HG03025 (cell line): ENCODE data around the gene CYP4A11.
"Not testable (repeated sequence)": the region's sequence is repeated elsewhere in the genome, so short reads cannot be mapped to it uniquely, and the experiment has no call there.

Experiments used
- ATAC-seq: cut with Tn5 transposase; IDR thresholded peaks from one replicate; pipeline ENCODE4 v1.9.1; 2021; ENCODE audit warnings: mild to moderate bottlenecking, moderate library complexity; ENCODE audit not compliant: unreplicated experiment, low FRiP score

The CYP4A11 gene, protein sequence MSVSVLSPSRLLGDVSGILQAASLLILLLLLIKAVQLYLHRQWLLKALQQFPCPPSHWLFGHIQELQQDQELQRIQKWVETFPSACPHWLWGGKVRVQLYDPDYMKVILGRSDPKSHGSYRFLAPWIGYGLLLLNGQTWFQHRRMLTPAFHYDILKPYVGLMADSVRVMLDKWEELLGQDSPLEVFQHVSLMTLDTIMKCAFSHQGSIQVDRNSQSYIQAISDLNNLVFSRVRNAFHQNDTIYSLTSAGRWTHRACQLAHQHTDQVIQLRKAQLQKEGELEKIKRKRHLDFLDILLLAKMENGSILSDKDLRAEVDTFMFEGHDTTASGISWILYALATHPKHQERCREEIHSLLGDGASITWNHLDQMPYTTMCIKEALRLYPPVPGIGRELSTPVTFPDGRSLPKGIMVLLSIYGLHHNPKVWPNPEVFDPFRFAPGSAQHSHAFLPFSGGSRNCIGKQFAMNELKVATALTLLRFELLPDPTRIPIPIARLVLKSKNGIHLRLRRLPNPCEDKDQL

DNA sequence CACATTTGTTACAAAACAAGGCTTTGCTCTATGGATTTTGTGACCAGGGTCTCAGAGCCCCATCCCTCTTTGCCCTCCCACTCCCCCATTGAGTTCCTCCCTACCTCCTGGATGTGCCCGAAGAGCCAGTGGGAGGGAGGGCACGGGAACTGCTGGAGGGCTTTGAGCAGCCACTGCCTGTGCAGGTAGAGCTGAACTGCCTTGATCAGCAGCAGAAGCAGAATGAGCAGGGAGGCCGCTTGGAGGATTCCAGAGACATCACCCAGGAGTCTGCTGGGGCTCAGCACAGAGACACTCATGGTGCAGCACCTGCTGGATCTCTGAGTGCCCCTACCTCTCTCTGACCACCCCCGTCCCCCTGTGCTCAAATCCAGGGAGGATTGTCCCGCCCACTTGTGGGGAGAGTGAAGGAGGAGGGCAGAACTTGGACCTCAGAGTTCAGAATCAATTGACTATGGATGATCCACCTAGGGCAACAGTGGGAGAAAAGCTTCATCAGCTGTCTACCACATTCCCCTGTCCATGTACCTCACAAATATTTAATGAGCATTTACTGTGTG lies at the start of gene CYP4A11:
Gene CYP4A11 (minus strand): TSS at position 342 of the 560 bp plus-strand sequence. CDS start 43 bp downstream, at position 299.
- ATAC-seq, result no peak

DNA sequence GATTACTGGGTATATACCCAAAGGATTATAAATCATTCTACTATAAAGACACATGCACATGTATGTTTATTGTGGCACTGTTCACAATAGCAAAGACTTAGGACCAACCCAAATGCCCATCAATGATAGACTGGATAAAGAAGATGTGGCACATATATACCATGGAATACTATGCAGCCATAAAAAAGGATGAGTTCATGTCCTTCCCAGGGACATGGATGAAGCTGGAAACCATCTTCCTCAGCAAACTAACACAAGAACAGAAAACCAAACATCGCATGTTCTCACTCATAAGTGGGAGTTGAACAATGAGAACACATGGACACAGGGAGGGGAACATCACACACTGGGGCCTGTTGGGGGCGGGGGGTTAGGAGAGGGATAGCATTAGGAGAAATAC lies 49.3 kb upstream of the CYP4A11 start:
- not testable (repeated sequence) for ATAC-seq

DNA sequence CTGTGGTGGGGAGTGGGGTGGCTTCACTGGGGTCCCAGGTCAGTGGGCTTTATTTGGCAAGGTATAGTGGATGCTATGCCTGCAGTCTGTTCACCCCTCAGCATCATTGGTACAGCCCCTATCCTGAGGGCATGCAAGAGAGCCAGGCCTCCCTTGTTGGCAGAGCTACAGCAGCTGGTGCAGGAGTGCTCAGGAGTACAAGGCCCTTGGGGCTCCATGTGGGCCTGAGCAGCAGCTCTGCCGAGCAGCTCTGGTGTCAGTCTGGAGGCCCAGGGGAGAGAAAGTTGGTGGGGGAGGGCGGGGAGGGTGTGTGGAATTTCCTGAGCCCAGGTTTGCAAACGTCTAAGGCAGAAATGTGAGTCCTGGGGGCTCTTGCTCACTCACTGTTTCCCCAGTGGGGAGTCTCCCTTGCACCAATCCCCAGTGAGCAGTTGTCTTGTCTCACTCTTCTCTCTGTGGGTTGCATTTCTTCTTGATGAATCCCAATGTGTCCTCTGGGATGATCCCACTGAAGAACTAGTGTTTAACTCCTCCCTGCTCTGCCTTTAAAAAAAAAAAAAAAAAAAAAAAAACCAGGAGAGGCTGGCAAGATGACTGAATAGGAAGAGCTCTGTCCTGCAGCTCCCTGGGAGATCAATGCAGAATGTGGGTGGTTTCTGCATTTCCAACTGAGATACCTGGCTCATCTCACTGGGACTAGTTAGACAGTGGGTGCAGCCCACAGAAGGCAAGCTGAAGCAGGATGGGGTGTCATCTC lies 42.7 kb upstream of the CYP4A11 start:
- no peak for ATAC-seq

DNA sequence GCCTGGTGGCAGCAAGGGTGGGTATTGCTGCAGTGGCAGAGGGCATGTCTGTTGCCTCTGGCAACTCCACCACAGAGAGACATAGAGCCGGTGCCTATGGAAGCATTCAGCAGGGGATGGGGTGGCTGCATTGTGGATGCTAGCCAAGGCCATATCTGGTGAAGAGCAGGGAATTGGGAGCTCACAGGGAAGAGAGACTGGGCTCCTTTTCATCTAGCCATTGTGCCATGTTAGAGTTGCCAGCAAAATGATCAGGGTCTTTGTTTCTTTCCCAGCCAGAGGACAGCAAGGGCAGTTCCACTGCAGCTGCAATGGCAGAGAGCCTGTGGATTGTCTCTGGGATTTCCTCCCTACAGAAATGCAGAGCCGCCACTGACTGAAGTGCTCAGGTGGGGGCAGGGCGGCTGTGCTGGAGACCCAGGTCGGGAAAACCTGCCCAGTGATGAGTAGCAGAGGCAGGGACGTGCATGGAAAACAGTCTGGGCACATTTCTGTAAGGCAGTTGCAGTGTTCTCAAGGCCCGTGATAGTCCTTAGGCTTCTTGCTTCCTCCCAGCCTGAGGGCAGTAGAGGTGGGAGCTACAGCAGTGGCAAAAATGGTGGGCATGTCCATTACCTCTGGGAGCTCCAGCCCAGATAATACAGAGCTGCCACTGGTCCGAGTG lies 42.0 kb upstream of the CYP4A11 start:
- ATAC-seq, result no peak

DNA sequence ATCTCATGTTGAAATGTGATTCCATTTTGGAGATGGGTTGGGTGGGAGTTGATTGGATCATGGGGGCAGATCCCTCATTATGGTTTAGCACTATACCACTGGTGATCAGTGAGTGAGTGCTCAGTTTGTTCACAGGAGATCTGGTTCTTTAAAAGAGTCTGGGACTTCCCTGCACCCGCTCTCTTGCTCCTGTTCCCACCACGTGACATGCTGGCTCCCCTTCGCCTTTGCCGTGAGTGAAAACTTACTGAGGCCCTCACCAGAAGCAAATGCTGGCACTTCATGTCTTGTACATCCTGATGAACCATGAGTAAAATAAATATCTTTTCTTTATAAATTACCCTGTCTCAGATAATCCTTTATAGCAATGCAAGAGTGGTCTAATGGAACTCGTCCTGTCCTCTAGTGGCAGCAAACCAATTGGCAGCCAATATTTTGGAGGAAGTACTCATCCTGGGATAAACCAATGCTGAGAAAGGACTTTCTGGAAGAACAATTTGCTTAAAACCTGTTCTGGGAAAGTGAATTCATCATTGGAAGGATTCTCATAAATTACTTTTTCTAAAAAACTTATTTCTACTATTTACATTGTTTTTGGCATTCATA lies 27.8 kb upstream of the CYP4A11 start:
- ATAC-seq, result no peak

DNA sequence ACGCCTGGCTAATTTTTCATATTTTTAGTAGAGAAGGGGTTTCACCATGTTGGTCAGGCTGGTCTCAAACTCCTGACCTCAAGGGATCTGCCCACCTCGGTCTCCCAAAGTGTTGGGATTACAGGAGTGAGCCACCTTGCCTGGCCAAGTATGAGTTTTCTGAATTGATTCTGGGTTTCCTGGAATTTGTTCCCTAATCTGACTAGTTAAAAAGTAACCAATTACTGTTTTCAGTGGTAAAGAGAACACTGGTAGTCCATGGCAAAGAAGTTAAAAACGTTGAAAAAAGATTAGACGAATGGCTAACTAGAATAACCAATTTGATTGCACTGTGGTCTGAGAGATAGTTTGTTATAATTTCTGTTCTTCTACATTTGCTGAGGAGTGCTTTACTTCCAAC lies 21.0 kb upstream of the CYP4A11 start:
- not testable (repeated sequence) for ATAC-seq

DNA sequence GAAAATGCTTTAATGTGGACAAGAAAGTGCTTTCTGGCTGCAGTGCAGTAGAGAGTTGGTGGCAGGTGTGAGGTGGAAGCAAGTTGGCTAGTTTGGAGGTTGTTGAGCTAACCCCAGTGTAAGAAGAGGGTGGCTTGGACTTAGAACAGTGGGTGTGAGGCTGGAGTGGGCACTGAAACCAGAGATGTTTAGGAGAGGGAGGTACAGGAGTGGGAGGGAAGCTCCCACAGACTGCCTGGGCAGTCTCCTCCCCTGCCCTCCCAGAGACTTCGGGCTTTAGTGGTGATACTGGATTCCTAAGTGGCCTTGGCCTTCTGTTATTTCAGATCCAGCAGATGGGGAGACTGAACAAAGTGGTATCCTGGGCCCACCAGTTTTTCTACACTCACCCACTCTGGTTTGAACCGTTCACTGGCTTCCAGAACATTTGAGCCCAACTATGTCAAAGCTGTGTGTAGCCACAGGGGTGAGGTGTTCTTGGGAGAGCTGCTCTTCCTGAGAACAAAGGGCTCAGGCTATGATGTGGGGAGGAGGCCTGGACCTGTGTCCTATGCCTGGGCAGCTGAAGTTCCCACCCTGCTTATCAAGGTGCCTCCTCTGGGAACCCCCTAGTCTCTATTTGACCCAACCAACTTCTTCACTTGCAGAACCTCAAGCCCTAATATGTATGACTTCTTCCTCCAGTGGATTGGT lies 19.9 kb upstream of the CYP4A11 start:
- no peak for ATAC-seq

DNA sequence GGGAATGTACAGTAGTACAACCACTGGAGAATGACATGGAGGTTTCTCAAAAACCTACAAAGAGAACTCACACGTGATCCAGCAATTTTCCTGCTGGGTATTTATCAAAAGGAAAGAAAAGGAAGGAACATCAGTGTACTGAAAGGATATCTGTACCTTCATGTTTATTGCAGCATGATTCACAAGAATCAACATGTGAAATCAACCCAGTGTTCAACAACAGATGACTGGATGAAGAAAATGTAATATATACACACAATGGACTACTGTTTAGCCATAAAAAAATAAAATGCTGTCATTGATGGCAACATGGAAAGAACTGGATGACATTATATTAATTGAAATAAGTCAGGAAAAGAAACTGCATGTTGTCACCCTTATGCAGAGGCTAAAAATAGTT lies 19.0 kb upstream of the CYP4A11 start:
- ATAC-seq, result no peak

DNA sequence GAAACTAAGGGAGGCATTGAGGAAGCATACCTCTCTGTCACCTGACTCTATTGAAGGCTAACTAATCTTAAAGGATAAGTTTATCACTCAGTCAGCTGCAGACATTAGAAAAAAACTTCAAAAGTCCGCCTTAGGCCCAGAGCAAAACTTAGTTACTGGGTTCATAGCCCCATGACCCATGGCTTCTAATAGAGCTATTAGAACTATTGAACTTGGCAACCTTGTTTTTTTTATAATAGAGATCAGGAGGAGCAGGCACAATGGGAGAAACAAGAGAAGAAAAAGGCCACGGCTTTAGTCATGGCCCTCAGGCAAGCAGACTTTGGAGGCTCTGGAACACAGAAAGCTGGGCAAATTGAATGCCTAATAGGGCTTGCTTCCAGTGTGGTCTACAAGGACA lies 13.8 kb upstream of the CYP4A11 start:
- not testable (repeated sequence) for ATAC-seq

DNA sequence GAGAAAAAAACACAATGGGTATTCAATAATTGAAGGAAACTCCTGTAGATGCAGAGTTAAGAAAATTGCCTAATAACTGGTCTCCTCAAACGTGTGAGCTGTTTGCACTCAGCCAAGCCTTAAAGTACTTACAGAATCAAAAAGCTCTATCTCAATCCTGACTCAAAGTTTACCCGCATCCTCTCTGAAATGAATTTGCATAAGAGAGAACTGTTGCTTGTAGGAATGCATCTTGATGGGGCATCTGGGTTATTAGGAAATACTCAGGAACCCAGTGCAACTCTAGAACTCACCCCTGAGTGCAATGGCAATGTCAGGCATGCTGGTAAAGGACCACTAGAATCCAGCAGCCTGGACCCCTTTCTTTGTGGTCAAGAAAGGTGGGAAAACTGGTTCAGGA lies 12.6 kb upstream of the CYP4A11 start:
- ATAC-seq, result not testable (repeated sequence)

DNA sequence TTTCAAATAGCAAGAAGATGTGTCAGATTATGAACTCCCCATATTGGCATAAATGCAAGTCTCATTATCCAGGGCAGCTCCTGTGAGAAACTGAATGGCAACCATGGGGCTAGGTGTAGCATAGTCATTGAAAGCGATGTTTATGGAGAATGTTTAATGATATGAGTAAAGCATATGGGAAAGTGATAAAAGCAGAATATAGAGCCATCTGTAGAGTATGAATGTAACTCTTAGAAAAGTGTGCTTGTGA lies 8.1 kb upstream of the CYP4A11 start:
- ATAC-seq, result not testable (repeated sequence)

DNA sequence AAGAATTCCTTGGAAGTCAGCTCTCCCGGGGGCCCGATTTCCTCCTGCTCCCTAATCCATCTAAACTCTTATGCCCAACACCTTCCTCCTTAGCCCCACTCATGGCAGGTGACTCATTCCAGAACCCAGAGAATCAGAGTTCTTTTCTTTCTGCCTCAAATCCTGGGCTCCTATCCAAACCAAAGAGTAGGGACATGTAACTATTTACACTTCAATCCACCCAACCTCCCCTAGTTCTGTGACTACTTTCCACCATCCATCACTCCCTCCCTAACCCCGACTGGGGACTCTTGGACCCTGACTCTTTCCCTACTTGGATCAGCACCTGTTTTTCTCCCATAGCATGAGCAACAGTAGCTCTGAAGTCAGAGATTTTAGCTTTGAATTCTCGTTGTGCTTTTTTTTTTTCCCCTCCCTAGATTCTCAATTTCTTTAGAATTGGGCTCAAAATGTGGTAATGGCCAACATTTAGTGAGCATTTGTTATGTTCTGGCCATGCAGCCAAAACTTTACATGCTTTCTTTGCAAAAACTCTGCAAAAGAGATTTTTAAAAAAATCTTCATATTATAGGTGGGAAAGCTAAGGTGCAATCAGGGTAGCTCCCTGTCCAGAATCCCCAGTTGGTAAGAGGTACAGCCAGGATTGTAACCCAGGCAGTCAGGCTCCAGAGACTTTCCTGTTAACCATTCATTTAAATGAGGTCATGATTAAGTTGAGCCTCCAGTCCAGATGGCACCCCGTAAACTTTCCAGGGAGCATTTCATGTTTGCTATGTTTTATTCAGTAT lies 7.5 kb upstream of the CYP4A11 start:
- ATAC-seq, result no peak

DNA sequence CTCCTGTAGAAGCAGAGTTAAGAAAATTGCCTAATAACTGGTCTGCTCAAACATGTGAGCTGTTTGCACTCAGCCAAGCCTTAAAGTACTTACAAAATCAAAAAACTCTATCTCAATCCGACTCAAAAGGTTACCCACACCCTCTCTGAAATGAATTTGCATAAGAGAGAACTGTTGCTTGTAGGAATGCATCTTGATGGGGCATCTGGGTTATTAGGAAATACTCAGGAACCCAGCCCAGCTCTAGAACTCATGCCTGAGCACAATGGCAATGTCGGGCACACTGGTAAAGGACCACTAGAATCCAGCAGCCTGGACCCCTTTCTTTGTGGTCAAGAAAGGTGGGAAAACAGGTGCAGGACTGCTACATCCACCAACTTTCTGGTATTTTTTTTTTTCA lies 6.4 kb upstream of the CYP4A11 start:
- ATAC-seq, result not testable (repeated sequence)

DNA sequence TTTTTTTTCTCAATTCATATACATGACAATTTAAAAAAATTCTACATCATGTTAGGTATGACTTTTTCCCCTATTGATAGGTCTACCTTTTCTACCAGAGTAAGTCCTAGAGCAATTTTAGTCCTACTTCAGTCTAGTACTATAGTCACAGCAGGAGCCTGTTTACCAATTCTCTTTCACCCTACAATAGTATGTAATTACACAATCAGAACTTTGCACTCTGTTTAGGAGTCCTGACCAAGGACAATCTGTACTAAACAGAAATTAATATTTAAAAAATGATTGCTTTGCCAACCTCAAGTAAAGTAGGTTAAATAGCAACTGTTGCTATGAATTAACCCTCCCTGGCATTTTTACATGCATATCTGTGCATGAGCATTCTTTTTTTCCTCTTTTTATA lies 810 bp upstream of the CYP4A11 start:
- ATAC-seq, result no peak

DNA sequence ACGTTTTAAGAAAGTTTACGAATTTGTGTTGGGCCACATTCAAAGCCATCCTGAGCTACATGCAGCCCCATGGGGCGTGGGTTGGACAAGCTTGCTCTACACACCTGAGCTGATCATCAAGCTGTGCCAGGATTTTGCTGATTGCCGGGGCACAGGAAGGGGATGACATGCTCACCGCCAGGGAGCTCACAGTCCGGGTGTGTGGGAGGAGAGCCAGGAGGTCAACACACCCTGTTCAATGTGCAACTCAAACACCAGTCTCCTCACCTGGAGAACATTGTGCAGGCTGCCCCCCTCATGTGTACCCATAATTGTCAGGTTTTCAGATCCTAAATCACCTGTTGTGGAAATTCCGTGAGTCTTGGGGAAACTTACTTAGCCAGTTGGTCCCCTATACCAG lies 969 bp downstream of the CYP4A11 start:
- ATAC-seq, result no peak

DNA sequence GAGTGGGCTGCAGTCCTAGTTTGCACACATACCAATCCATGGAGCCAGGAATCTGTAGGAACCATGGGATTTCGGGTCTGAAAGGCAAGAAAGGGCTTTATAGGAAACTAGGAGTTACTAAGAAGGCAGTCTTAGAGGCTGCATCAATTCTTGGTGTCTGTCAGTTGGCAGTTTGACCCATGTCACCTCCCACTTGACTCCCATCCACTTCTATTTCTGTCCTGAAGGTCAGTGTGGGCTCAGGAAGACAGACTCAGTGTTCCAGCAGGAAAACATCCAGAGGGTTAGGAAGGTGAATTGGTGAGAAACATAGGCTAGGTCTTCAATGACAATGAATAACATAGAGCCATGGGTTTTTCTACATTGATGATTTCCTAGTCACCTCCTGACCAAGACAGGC lies 4.0 kb downstream of the CYP4A11 start:
- no peak for ATAC-seq

DNA sequence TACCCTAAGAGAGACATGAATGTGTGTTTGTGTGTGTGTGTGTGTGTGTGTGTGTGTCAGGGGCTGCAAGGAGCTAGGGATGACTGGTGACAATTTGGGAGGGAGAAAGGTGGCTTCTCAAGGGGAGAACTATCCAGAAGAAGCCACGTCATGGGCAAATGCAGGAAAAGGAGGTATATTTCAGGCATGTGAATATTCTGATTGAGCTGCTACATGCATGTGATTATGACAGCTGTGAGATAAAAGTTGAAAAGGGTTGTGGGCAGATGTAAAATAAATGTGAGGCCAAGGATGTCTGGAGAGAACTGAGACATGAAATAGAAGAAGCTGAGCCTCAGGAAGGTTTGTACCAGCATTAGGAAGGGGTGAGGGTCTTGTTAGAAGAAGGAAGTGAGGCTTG lies 4.5 kb downstream of the CYP4A11 start:
- no peak for ATAC-seq

DNA sequence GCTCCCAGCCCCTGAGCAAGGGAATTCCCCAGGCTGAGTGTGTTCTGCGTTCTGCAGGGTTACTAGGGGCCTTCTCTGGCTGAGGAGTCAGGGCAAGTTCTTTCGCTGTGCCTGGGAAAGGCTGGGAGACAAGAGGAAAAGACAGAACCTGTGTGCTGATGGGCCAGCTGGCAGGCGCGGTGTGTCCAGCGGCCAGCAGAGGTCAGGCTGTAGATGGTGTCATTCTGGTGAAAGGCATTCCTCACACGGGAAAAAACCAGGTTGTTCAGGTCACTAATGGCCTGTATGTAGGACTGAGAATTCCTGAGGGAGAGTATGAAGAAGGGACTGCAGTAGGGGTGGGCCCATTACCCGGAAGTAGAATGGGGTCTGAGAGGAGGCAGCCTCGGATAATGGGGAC lies 6.4 kb downstream of the CYP4A11 start:
- not testable (repeated sequence) for ATAC-seq

DNA sequence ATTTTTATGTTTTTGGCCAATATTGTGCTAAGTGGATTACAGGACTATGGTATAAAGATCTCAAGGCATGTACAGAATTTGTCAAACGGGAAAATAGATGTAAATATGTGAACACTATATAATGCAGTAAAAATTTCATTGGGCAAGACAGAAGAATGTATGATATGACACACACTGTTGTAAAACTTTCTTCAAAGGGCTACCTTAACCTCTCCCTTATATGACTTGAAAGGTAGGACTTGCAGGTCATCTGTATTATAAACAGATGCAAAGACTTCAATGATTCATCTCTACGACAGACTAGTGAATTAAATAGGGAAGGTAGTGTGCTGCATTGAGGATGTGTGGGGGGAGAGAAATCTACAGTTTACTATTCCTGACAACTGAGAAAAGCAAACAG lies 9.3 kb downstream of the CYP4A11 start:
- not testable (repeated sequence) for ATAC-seq
